HEK293 (cell line): ENCODE results near the gene MT2A.

Experiments
- CTCF ChIA-PET: fragments of 350-600 bp; formaldehyde crosslinking; extraction: SDS; loops from one replicate; lab custom pipeline; 2021; ENCODE audit warnings: antibody characterized with exemption; lab: Yijun Ruan, JAX
- POLR2A ChIA-PET: fragments of 300-600 bp; formaldehyde crosslinking; extraction: SDS; loops from one replicate; lab custom pipeline; 2020; ENCODE audit warnings: antibody characterized with exemption, inconsistent platforms; lab: Yijun Ruan, JAX
- H3K27ac ChIP-seq: fragments of 200-500 bp; sonication (Bioruptor generic); 2 replicates; pipeline ENCODE4 v1.5.1; 2014; ENCODE audit warnings: low read depth, low read length, control low read depth, inconsistent platforms; ENCODE audit errors: extremely low read depth
- H3K36me3 ChIP-seq, 2 experiments: fragments of 200-500 bp in 1 of 2; sonication (Bioruptor generic) in 1 of 2; 1 replicate in 1 of 2; 2 replicates in 1 of 2; pipeline ENCODE4 v1.5.1; 2014 to 2017; ENCODE audit warnings: inconsistent platforms in 2 of 2, low read length in 2 of 2; ENCODE audit not compliant: control insufficient read depth in 2 of 2, insufficient read depth in 1 of 2
- H3K4me1 ChIP-seq: fragments of 200-500 bp; sonication (Bioruptor generic); 2 replicates; pipeline ENCODE4 v1.5.1; 2014; ENCODE audit warnings: mild to moderate bottlenecking, low read length, inconsistent platforms; ENCODE audit not compliant: control insufficient read depth, insufficient read depth
- H3K4me3 ChIP-seq: 2 replicates; pipeline ENCODE4 v1.5.1; 2011; ENCODE audit warnings: low read depth, mild to moderate bottlenecking, control low read depth, low read length, moderate library complexity
- H3K9me3 ChIP-seq: fragments of 200-500 bp; sonication (Bioruptor generic); 2 replicates; pipeline ENCODE4 v1.5.1; 2014; ENCODE audit warnings: low read depth, low read length, inconsistent platforms; ENCODE audit not compliant: control insufficient read depth, insufficient read depth
- ELK4 ChIP-seq: IDR thresholded peaks from 2 replicates; pipeline ENCODE4 v1.6.1; 2011; ENCODE audit warnings: mild to moderate bottlenecking, low read depth, low read length, borderline replicate concordance
- GLI2 ChIP-seq: fragments of 450-650 bp; formaldehyde crosslinking; IDR thresholded peaks from 2 replicates; pipeline ENCODE4; 2017; ENCODE audit warnings: missing biosample characterization, missing genetic modification characterization, low read depth, borderline replicate concordance
- PRDM2 ChIP-seq: fragments of 450-650 bp; formaldehyde crosslinking; IDR thresholded peaks from 2 replicates; pipeline ENCODE4 v1.5.1; 2016; ENCODE audit warnings: missing biosample characterization, missing genetic modification characterization, borderline replicate concordance
- SCRT2 ChIP-seq: fragments of 450-650 bp; formaldehyde crosslinking; IDR thresholded peaks from 2 replicates; pipeline ENCODE4 v1.5.1; 2016; ENCODE audit warnings: missing biosample characterization, missing genetic modification characterization
- YY2 ChIP-seq: fragments of 450-650 bp; formaldehyde crosslinking; IDR thresholded peaks from 2 replicates; pipeline ENCODE4 v1.5.1; 2016; ENCODE audit warnings: missing biosample characterization, missing genetic modification characterization
- ZBTB11 ChIP-seq: fragments of 450-650 bp; formaldehyde crosslinking; conservative IDR thresholded peaks from 2 replicates; pipeline ENCODE4 v1.5.1; 2016; ENCODE audit warnings: low read depth, missing biosample characterization, missing genetic modification characterization
- ZBTB44 ChIP-seq: fragments of 450-650 bp; IDR thresholded peaks from 2 replicates; pipeline ENCODE4 v1.5.1; 2018; ENCODE audit warnings: missing biosample characterization, mild to moderate bottlenecking, missing genetic modification characterization
- ZNF10 ChIP-seq: fragments of 450-650 bp; formaldehyde crosslinking; IDR thresholded peaks from 2 replicates; pipeline ENCODE4 v1.5.1; 2017; ENCODE audit warnings: missing biosample characterization, missing genetic modification characterization
- ZNF121 ChIP-seq: fragments of 450-650 bp; formaldehyde crosslinking; IDR thresholded peaks from 2 replicates; pipeline ENCODE4 v1.5.1; 2016; ENCODE audit warnings: missing biosample characterization, missing genetic modification characterization
- ZNF138 ChIP-seq: fragments of 450-650 bp; formaldehyde crosslinking; IDR thresholded peaks from 2 replicates; pipeline ENCODE4 v1.5.1; 2016; ENCODE audit warnings: missing biosample characterization, missing genetic modification characterization, borderline replicate concordance
- ZNF169 ChIP-seq: fragments of 450-650 bp; formaldehyde crosslinking; IDR thresholded peaks from 2 replicates; pipeline ENCODE4 v1.5.1; 2016; ENCODE audit warnings: missing biosample characterization, missing genetic modification characterization
- ZNF2 ChIP-seq: fragments of 450-650 bp; formaldehyde crosslinking; IDR thresholded peaks from 2 replicates; pipeline ENCODE4 v1.5.1; 2016; ENCODE audit warnings: missing biosample characterization, missing genetic modification characterization
- ZNF23 ChIP-seq: fragments of 450-650 bp; formaldehyde crosslinking; IDR thresholded peaks from 2 replicates; pipeline ENCODE4 v1.5.1; 2016; ENCODE audit warnings: missing biosample characterization, missing genetic modification characterization, borderline replicate concordance
- ZNF248 ChIP-seq: fragments of 450-650 bp; formaldehyde crosslinking; IDR thresholded peaks from 2 replicates; pipeline ENCODE4 v1.5.1; 2017; ENCODE audit warnings: missing biosample characterization, missing genetic modification characterization
- ZNF350 ChIP-seq: fragments of 450-650 bp; formaldehyde crosslinking; IDR thresholded peaks from 2 replicates; pipeline ENCODE4 v1.5.0; 2017; ENCODE audit warnings: missing biosample characterization, mild to moderate bottlenecking, missing genetic modification characterization
- ZNF366 ChIP-seq: fragments of 450-650 bp; formaldehyde crosslinking; conservative IDR thresholded peaks from 2 replicates; pipeline ENCODE4 v1.5.1; 2016; ENCODE audit warnings: missing biosample characterization, missing genetic modification characterization
- ZNF394 ChIP-seq: fragments of 450-650 bp; formaldehyde crosslinking; IDR thresholded peaks from 2 replicates; pipeline ENCODE4 v1.5.1; 2016; ENCODE audit warnings: missing biosample characterization, missing genetic modification characterization, mild to moderate bottlenecking, moderate library complexity, borderline replicate concordance
- ZNF449 ChIP-seq: fragments of 450-650 bp; formaldehyde crosslinking; IDR thresholded peaks from 2 replicates; pipeline ENCODE4 v1.5.1; 2017; ENCODE audit warnings: missing biosample characterization, mild to moderate bottlenecking, missing genetic modification characterization, moderate library complexity
- ZNF629 ChIP-seq: fragments of 450-650 bp; formaldehyde crosslinking; IDR thresholded peaks from 2 replicates; pipeline ENCODE4 v1.5.1; 2017; ENCODE audit warnings: missing biosample characterization, missing genetic modification characterization
- ZNF76 ChIP-seq: fragments of 450-650 bp; formaldehyde crosslinking; IDR thresholded peaks from 2 replicates; pipeline ENCODE4; 2016; ENCODE audit warnings: low read depth, missing biosample characterization, missing genetic modification characterization, borderline replicate concordance

MT2A gene

GRCh38 chr16:56603589-56603988 is 4.8 kb upstream of the MT2A start (continued):
- 0 out of 2 replicates have a peak, but pooled peaks have one; percentile 36 for TF ChIP-seq ZBTB44 (tag by site-specific recombination)
- no peak for TF ChIP-seq ZNF366 (tag by site-specific recombination)
- no peak for TF ChIP-seq ZNF350 (tag by site-specific recombination)
- 0 out of 2 replicates have a peak, but pooled peaks have one; percentile 23 for TF ChIP-seq ZNF10 (tag by site-specific recombination)
- no peak for TF ChIP-seq ZNF121 (tag by site-specific recombination)
- no peak for TF ChIP-seq ZNF248 (tag by site-specific recombination)
- no peak for TF ChIP-seq ZNF76
- no peak for TF ChIP-seq ZNF2 (tag by site-specific recombination)
- no peak for TF ChIP-seq ZNF138 (tag by site-specific recombination)
- no peak for TF ChIP-seq GLI2

GRCh38 chr16:56604966-56605365 is 3.4 kb upstream of the MT2A start:
- no peak overlapping the region for H3K4me3 ChIP-seq
- H3K27ac ChIP-seq = no peak overlapping the region
- ChIA-PET CTCF (interaction anchor here (0.8 to 6.0 kb wide), 6 partner anchors 9 to 97 kb away, joined by 3 to 66 read pairs (median 4); no protein-coding TSS in a partner anchor), POLR2A (interaction anchor here (0.6 kb wide), 1 partner anchor 116 kb away, joined by 3 read pairs; no protein-coding TSS in a partner anchor)
- no peaks in the 10 kb centered on the region for H3K9me3 ChIP-seq
- H3K36me3 ChIP-seq = no peaks in the 10 kb centered on the region
- peaks cover under 1% of the 10 kb centered on the region; the same call in 1 of the 2 replicates for H3K4me1 ChIP-seq
- TF ChIP-seq ELK4 = no peak
- TF ChIP-seq ZNF394 (tag by site-specific recombination) = no peak
- no peak for TF ChIP-seq ZNF169
- TF ChIP-seq SCRT2 (tag by site-specific recombination) = no peak
- TF ChIP-seq PRDM2 = no peak
- no peak for TF ChIP-seq ZBTB11 (tag by site-specific recombination)
- TF ChIP-seq YY2 (tag by site-specific recombination) = no peak
- TF ChIP-seq ZNF629 (tag by site-specific recombination) = no peak
- TF ChIP-seq ZNF449 (tag by site-specific recombination) = no peak
- no peak for TF ChIP-seq ZNF23 (tag by site-specific recombination)
